GM21529 (cell line): Measurements from ENCODE around the gene CHKB.
"Not testable (repeated sequence)": the region's sequence is repeated elsewhere in the genome, so short reads cannot be mapped to it uniquely, and the experiment has no call there.

ENCODE experiments used
- ATAC-seq: cut with Tn5 transposase; IDR thresholded peaks from one replicate; pipeline ENCODE4 v1.9.1; 2021; ENCODE audit not compliant: unreplicated experiment

CHKB gene

DNA sequence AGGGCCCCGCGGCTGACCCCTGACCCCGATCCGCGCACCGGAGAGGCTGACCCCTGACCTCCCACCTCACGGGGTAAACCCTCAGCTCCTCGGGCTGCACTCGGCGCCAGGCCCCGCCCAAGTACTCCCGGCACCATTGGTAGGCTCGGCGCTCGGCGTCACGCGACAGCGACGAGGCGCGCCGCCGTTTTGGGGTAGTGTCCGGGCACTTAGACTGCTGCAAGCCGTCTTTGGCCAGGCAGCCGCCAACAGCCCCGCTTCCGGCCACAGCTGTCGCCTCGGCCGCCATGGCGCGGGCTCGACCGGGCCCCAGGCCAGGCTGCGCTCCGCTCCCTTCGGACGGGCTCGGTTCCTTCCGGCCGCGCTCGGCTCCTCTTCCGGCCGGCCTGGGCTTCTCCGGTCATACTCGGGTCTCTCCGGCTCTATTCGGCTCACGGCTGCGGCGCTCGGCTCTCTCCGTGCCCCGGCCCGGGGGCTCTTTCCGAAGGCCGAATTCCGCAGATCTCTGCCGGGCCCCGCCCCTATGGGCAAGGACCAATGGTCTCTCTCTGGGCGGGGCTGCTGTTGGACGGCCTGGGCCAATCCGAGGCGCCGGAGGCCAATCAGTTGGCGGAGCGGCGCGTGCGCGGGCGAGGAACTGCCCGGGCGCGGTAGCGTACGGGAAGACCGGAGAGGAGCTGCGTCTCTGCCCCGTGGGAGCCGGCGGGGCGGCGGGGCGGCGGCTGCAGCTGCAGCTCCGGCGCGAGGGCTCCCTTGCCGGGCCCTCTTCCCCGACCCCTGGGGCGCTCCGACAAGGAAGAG, at the start of gene CHKB:
Gene CHKB (minus strand): TSS at position 357 of the 801 bp plus-strand sequence. CDS start 68 bp downstream, at position 289.
- ATAC-seq: peak; percentile 84

GRCh38 chr22:50630376-50630775, 47.7 kb upstream of the CHKB start:
- no peak for ATAC-seq

DNA sequence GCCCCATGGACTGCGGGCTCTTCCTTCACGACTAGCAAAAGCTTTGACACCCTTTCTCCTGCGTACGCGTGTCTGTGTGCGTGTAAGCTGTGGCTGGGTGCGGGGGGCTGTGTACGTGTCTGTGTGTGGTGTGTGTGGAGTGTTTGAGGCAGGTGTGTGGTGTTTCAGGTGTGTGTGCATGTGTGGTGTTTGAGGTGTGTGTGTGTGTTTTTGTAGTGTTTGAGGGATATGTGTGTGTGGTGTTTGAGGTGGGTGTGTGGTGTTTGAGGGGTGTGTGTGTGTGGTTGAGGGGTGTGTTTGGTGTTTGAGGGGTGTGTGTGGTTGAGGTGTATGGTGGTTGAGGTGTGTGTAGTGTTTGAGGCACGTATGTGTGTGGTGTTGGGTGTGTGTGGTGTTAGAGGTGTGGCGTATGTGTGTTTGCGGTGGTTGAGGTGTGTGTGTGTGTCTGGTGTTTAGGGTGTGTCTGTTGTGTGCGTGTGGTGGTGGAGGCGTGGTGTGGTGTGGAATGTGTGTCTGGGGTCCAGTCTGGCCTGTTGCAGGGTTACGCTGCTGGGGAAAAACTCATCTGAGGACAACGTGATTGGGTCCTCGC, 46.0 kb upstream of the CHKB start:
- ATAC-seq: no peak

DNA sequence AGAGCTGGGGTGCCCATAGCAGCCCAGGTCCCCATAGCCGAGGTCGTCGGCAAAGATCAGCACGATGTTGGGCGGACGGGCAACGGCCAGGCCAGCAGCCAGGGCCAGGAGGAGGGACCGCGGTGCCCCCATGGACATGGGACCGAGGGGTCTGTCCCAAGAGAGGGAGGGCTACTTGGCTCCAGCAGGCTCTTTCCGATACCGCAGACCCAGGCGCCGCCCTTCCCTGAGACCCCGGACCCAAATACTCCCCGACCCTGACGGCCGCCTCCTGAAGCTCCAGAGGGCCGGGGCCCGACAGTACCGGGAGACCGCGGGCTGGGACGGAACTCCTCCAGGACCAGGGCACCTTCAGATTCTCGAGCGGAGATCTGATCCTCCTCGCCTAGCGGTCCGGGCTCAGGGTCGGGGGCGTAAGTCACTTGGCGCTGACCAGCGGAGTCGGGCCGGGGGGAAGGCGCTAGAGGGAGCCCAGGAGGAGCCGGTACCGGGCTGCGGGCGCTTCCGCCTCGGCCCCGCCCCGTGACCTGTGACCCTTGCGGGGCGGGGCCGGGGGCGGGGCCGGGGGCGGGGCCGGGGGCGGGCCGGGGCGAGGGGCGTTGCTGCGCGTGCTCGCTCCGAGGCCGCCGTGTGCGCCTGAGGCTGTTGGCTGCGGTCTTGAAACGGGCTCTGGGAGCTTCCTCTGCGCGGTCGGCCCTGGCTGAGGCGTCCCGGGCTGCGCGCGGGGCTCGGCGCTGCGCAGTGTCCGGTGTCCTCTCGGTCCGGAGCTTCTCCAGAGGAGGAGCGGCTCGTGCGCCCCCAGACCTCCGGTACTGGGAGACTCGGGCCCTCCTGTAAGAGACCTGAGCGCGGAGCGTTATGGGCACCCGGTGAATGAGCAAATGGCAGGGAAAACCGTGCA, 45.2 kb upstream of the CHKB start, which contains the start of gene ARSA:
Gene ARSA (minus strand): TSS at position 511 of the 901 bp plus-strand sequence. CDS start 373 bp downstream, at position 138.
- peak; percentile 68 for ATAC-seq

DNA sequence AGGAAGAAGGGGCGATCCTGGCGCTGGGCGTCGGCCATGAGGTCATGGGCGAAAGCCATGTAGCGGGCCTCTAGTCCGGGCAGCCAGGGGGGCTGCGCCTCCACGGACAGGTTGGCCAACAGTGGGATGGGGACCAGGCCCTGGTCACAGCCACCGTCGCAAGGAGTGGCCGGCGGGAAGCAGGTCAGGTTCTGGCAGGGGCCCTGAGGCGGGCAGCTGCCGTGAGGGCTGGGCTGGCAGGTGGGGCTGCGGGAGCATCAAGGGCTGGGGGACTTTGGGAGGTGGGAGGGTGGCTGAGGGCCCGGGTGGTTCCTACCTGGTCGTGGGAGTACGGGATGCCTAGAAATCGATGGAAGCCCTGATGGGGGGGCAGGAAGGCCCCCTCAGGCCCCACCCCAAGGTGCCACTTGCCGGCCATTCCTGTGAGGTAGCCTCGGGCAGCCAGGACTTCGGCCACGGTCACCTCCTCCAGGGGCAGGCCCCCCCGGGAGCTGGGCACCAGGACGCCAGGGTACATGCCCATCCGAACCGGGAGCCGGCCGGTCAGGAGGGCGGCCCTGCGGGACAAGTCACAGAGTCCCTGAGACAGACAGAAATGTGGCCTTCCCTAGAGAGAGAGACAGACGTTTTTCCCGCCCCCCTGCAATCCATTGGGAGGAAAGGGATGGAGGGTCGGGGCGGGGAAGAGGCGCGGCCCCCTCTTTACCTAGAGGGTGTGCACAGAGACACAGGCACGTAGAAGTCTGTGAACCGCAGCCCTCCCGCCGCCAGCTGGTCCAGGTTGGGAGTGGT, 44.4 kb upstream of the CHKB start:
- ATAC-seq: no peak

- no peak for ATAC-seq
Measured at GRCh38 chr22:50626314-50626849, 43.7 kb upstream of the CHKB start.

- ATAC-seq: no peak
Measured at GRCh38 chr22:50625568-50626313, 43.1 kb upstream of the CHKB start.

- no peak for ATAC-seq
Measured at GRCh38 chr22:50625131-50625567, 42.5 kb upstream of the CHKB start.

DNA sequence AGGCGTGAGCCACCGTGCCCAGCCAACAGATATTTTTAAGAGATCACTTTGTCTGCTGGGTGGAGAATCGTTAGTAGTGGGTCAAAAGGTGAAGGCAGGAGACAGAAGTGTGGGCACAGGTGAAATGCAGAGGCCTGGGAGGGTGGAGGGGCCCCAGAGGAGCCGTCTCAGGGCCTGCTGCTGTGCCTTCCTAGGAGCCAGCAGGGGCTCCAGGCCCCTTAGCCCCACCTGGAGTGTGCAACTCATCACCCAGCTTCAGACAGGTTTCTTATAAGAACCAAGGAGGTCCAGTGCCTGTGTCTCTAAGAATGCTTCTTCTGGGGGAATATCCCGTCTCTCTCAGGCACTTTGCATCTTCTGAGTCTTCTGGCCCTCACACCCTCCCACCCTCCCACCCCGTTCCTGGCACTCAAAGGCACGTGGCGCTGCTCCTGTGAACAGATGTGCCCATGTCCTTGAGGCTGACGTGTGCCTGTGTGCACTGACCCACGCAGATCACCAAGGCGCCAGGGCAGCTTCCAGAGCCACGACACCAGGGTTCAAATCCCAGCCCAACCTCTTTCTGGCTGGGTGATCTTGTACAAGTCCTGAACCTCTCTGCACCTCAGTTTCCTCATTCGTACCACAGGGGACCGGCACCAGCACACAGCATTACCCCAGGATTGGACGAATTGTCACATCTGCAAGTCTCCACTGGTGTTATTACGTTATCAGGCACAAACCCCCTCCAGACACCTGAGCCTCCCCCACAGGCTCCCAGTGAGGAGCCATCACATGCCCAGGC, 41.9 kb upstream of the CHKB start:
- ATAC-seq: no peak

- ATAC-seq: no peak
Measured at GRCh38 chr22:50622723-50623327, 40.2 kb upstream of the CHKB start.

DNA sequence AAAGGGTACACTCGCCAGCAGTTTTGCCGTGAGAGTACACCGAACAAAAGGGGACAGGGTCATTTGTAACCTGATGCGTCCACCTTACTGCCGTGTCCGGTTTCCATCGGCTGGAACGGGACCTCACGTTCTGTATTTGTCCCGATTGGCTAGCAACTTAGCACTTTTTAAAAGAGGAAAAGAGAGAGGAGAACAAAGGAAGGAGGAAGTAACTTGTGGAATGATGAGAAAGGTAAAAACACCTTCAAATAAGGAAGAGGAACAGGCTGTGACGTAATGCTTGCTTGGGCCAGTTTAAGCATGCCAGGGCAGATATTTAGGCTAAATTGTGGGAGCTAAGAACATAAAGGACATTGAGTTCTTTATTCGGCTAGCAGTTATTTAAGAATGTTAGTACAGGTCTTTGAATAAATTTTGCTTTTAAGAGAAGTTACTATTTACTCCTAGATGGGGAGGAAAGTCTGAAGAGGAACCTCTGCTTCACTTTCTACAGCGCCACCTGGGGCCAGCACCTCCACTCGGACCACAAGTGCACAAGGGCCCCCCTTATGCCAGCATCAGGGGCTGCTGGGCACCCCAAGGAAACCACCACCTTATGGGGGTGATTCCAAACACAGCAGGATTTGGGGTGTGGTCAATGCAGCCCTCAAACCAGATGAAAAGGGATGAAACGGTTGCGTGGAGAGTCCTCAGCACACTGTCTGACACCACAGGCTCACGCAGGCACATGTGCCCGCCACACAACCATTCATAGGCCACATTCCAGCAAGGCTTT, 39.5 kb upstream of the CHKB start:
- ATAC-seq: no peak

DNA sequence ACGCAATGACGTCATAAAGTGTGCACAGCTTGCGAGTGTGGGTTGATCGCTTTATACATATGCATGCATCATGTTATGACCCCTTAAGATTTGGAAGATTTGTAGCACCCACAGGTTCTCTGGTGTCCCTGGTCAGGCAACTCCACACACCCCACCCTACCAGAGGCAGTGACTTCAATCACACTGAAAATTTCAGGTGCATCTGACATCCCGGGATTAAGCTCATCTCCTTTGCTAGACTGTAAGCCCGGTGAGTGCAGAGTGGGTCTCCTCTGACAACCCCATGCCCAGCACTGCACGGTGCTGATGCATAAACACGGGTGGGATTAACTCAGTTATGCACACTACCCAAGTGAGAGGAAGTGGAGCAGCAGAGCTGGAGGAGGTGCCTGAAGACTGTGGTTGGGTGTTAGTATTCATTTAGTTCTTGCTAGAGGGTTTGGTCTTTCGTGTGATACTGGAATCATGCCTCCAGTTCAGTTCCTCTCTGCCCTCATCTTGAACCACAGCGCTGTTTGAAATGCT, 38.8 kb upstream of the CHKB start:
- peak; percentile 51 for ATAC-seq

GRCh38 chr22:50620593-50621355, 38.1 kb upstream of the CHKB start:
- ATAC-seq: peak; percentile 65

DNA sequence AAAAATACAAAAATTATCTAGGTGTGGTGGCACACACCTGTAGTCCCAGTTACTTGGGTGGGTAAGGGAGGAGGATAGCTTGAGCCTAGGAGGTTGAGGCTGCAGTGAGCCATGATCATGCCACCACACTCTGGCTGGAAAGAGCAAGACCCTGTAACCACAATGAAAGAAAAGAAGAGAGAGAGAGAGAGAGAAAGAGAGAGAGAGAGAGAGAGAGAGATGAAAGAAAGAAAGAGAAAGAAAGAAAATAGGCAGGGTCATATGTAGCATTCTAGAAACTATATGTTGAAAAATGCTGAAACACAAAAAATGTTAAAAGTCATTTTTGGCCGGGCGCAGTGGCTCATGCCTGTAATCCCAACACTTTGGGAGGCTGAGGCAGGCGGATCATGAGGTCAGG, 31.6 kb upstream of the CHKB start:
- ATAC-seq: not testable (repeated sequence)

GRCh38 chr22:50613291-50613981, 30.8 kb upstream of the CHKB start:
- no peak for ATAC-seq
